MM.1S (cell line): ENCODE results near the gene LRG1.

ENCODE experiments used
- DNase-seq: peaks from one replicate; pipeline ENCODE4 v3.0.0-alpha.2; 2015
- H2AFZ ChIP-seq: fragments of 300-600 bp; sonication (generic); 2 replicates; pipeline ENCODE4 v1.6.0; 2016; ENCODE audit warnings: antibody characterized with exemption, low read length
- H3F3A ChIP-seq: fragments of 300-600 bp; sonication (generic); 2 replicates; pipeline ENCODE4 v1.6.1; 2016; ENCODE audit warnings: mild to moderate bottlenecking, antibody characterized with exemption, low read length, moderate library complexity, mixed read lengths; ENCODE audit not compliant: insufficient read depth
- H3K27ac ChIP-seq: fragments of 300-600 bp; sonication (generic); 2 replicates; pipeline ENCODE4 v1.5.1; 2016; ENCODE audit warnings: mild to moderate bottlenecking, low read length
- H3K27me3 ChIP-seq: fragments of 300-600 bp; sonication (generic); replicated peaks from 2 replicates; pipeline ENCODE4 v1.6.0; 2016; ENCODE audit warnings: low read length; ENCODE audit not compliant: insufficient read depth
- H3K36me3 ChIP-seq: fragments of 300-600 bp; sonication (generic); replicated peaks from 2 replicates; pipeline ENCODE4 v1.6.1; 2016; ENCODE audit warnings: mild to moderate bottlenecking, low read length, mixed read lengths; ENCODE audit not compliant: insufficient read depth
- H3K4me1 ChIP-seq: fragments of 300-600 bp; sonication (generic); 2 replicates; pipeline ENCODE4 v1.6.1; 2016; ENCODE audit warnings: low read length, mixed read lengths
- H3K4me2 ChIP-seq: fragments of 300-600 bp; sonication (generic); 2 replicates; pipeline ENCODE4 v1.6.0; 2016; ENCODE audit warnings: low read depth, low read length
- H3K4me3 ChIP-seq: fragments of 300-600 bp; sonication (generic); 2 replicates; pipeline ENCODE4 v1.5.1; 2016; ENCODE audit warnings: low read length, mixed read lengths
- H3K79me2 ChIP-seq: fragments of 300-600 bp; sonication (generic); 2 replicates; pipeline ENCODE4 v1.6.1; 2016; ENCODE audit warnings: mixed run types, low read length, mixed read lengths
- H3K9ac ChIP-seq: fragments of 300-600 bp; sonication (generic); 2 replicates; pipeline ENCODE4 v1.6.1; 2016; ENCODE audit warnings: low read length, mixed read lengths
- H3K9me2 ChIP-seq: fragments of 300-600 bp; sonication (generic); replicated peaks from 2 replicates; pipeline ENCODE4 v1.6.1; 2016; ENCODE audit warnings: mild to moderate bottlenecking, low read length, mixed read lengths; ENCODE audit not compliant: insufficient read depth
- H3K9me3 ChIP-seq: fragments of 300-600 bp; sonication (generic); replicated peaks from 2 replicates; pipeline ENCODE4 v1.6.1; 2016; ENCODE audit warnings: mild to moderate bottlenecking, low read length, mixed read lengths; ENCODE audit not compliant: insufficient read depth
- H4K20me1 ChIP-seq: fragments of 300-600 bp; sonication (generic); 2 replicates; pipeline ENCODE4 v1.6.1; 2016; ENCODE audit warnings: mild to moderate bottlenecking, low read length, moderate library complexity, mixed read lengths; ENCODE audit not compliant: insufficient read depth
- CTCF ChIP-seq: fragments of 300-600 bp; sonication (generic); IDR thresholded peaks from 2 replicates; pipeline ENCODE4 v1.5.1; 2016; ENCODE audit warnings: antibody characterized with exemption, low read length, mixed read lengths
- EZH2 ChIP-seq: fragments of 300-600 bp; sonication (generic); optimal IDR thresholded peaks from 2 replicates; pipeline ENCODE3; 2017; ENCODE audit warnings: low read depth, mild to moderate bottlenecking, antibody characterized with exemption, low read length, mixed read lengths
- EZH2phosphoT487 ChIP-seq: fragments of 300-600 bp; sonication (generic); IDR thresholded peaks from 2 replicates; pipeline ENCODE4 v1.6.1; 2018; ENCODE audit warnings: antibody characterized with exemption, low read length

The LRG1 gene

GRCh38 chr19:4541114-4541805 lies 1.4 kb upstream of the LRG1 start:
- Histone ChIP-seq H3K4me2 (no peak overlapping the region), H3K79me2 (no peaks in the 10 kb centered on the region), H3K4me1 (peaks cover 5% of the 10 kb centered on the region; the same call in 1 of the 2 replicates), H3K27ac (no peak overlapping the region), H3K36me3 (no peaks in the 10 kb centered on the region), H2AFZ (no peak overlapping the region), H3K9me3 (no peaks in the 10 kb centered on the region), H3K9me2 (no peaks in the 10 kb centered on the region), H3F3A (no peaks in the 10 kb centered on the region), H3K4me3 (no peak overlapping the region), H4K20me1 (no peaks in the 10 kb centered on the region), H3K27me3 (peaks cover 71% of the 10 kb centered on the region), H3K9ac (no peak overlapping the region)
- no peak for TF ChIP-seq CTCF
- TF ChIP-seq EZH2, result no peak
- no peak for TF ChIP-seq EZH2phosphoT487
- DNase-seq, result no peak

- Histone ChIP-seq H4K20me1 (no peaks in the 10 kb centered on the region), H3K9me3 (no peaks in the 10 kb centered on the region), H3K4me3 (no peak overlapping the region), H3F3A (no peaks in the 10 kb centered on the region), H3K27ac (no peak overlapping the region), H3K27me3 (peaks cover 75% of the 10 kb centered on the region), H3K4me1 (peaks cover 5% of the 10 kb centered on the region; the same call in 1 of the 2 replicates), H3K4me2 (no peak overlapping the region), H3K79me2 (no peaks in the 10 kb centered on the region), H2AFZ (no peak overlapping the region), H3K9me2 (no peaks in the 10 kb centered on the region), H3K36me3 (no peaks in the 10 kb centered on the region), H3K9ac (no peak overlapping the region)
- no peak for TF ChIP-seq EZH2
- DNase-seq, result no peak
These were observed 605 bp downstream of the LRG1 start for GRCh38 chr19:4539169-4539692.

- no peaks in the 10 kb centered on the region for H3K9me3 ChIP-seq
- no peak overlapping the region for H2AFZ ChIP-seq
- no peaks in the 10 kb centered on the region for H3K79me2 ChIP-seq
- no peaks in the 10 kb centered on the region for H3F3A ChIP-seq
- no peak overlapping the region for H3K9ac ChIP-seq
- no peak overlapping the region for H3K4me2 ChIP-seq
- no peak overlapping the region for H3K4me3 ChIP-seq
- no peak for DNase-seq
- H3K36me3 ChIP-seq, result no peaks in the 10 kb centered on the region
- H3K9me2 ChIP-seq, result no peaks in the 10 kb centered on the region
- no peaks in the 10 kb centered on the region for H4K20me1 ChIP-seq
- peaks cover 5% of the 10 kb centered on the region; the same call in 1 of the 2 replicates for H3K4me1 ChIP-seq
- TF ChIP-seq EZH2phosphoT487, result no peak
- TF ChIP-seq CTCF, result no peak
- TF ChIP-seq EZH2, result no peak
- no peak overlapping the region for H3K27ac ChIP-seq
- H3K27me3 ChIP-seq, result peaks cover 81% of the 10 kb centered on the region
These were observed 1.3 kb downstream of the LRG1 start for GRCh38 chr19:4538601-4538954.
